Measurements from ENCODE around the gene RIN1.

GRCh38 chr11:66325263-66325671, 11.0 kb downstream of the RIN1 start:
- TF ChIP-seq CTCF (IDR thresholded peaks at IDR 0.05) (no peak), POLR2AphosphoS5 (IDR thresholded peaks at IDR 0.05) (no peak), POLR2A (IDR thresholded peaks at IDR 0.05) (no peak)

Data from prostate gland (tissue), 2 donors.